GM23248 (cell line): ENCODE results near the gene FGD2. TPM values are rescaled to one million over a fixed set of nuclear protein-coding genes. Genes with fewer than 3 reads are reported as not detected.

ENCODE experiments used
- DNase-seq: peaks from one replicate; pipeline ENCODE4 v3.0.0-alpha.2; 2015
- H2AFZ ChIP-seq: fragments of 200-600 bp; sonication (generic); 2 replicates; pipeline ENCODE4 v1.6.1; 2016; ENCODE audit warnings: antibody characterized with exemption
- H3F3A ChIP-seq: fragments of 200-600 bp; sonication (generic); 2 replicates; pipeline ENCODE4 v1.6.1; 2016; ENCODE audit warnings: mild to moderate bottlenecking, antibody characterized with exemption, mixed run types; ENCODE audit not compliant: insufficient read depth
- H3K27ac ChIP-seq: fragments of 200-600 bp; sonication (generic); 2 replicates; pipeline ENCODE4 v1.5.1; 2016; ENCODE audit warnings: mild to moderate bottlenecking
- H3K27me3 ChIP-seq: fragments of 200-600 bp; sonication (generic); replicated peaks from 2 replicates; pipeline ENCODE4 v1.6.1; 2016; ENCODE audit warnings: mild to moderate bottlenecking; ENCODE audit not compliant: insufficient read depth
- H3K36me3 ChIP-seq: fragments of 200-600 bp; sonication (generic); 2 replicates; pipeline ENCODE4 v1.6.1; 2016; ENCODE audit warnings: low read depth, mild to moderate bottlenecking
- H3K4me1 ChIP-seq: fragments of 200-600 bp; sonication (generic); 2 replicates; pipeline ENCODE4 v1.6.1; 2016; ENCODE audit warnings: mild to moderate bottlenecking; ENCODE audit not compliant: insufficient read depth
- H3K4me2 ChIP-seq: fragments of 200-600 bp; sonication (generic); one replicate; pipeline ENCODE4 v1.6.1; 2016; ENCODE audit warnings: mild to moderate bottlenecking; ENCODE audit not compliant: unreplicated experiment
- H3K4me3 ChIP-seq: fragments of 200-600 bp; sonication (generic); 2 replicates; pipeline ENCODE4 v1.5.1; 2016; ENCODE audit warnings: mild to moderate bottlenecking
- H3K79me2 ChIP-seq: fragments of 200-600 bp; sonication (generic); 2 replicates; pipeline ENCODE4 v1.6.1; 2016; ENCODE audit warnings: mild to moderate bottlenecking; ENCODE audit not compliant: insufficient read depth
- H3K9ac ChIP-seq: fragments of 200-600 bp; sonication (generic); 2 replicates; pipeline ENCODE4 v1.6.1; 2016; ENCODE audit warnings: mild to moderate bottlenecking
- H3K9me2 ChIP-seq: fragments of 200-600 bp; sonication (generic); 2 replicates; pipeline ENCODE4 v1.6.1; 2016; ENCODE audit warnings: mixed run types, mild to moderate bottlenecking, moderate library complexity; ENCODE audit not compliant: insufficient read depth
- H3K9me3 ChIP-seq: fragments of 200-600 bp; sonication (generic); one replicate; pipeline ENCODE4 v1.6.1; 2017; ENCODE audit warnings: low read depth
- H4K20me1 ChIP-seq: fragments of 200-600 bp; sonication (generic); 2 replicates; pipeline ENCODE4 v1.6.0; 2016; ENCODE audit not compliant: insufficient read depth
- EZH2 ChIP-seq: fragments of 200-600 bp; sonication (generic); IDR thresholded peaks from 2 replicates; pipeline ENCODE4 v1.6.1; 2018; ENCODE audit warnings: antibody characterized with exemption, mild to moderate bottlenecking; ENCODE audit not compliant: insufficient read depth, poor library complexity, severe bottlenecking
- EZH2phosphoT487 ChIP-seq: fragments of 200-600 bp; sonication (generic); IDR thresholded peaks from 2 replicates; pipeline ENCODE4 v1.6.1; 2018; ENCODE audit warnings: antibody characterized with exemption, moderate library complexity, mild to moderate bottlenecking, low read depth; ENCODE audit not compliant: insufficient read depth
- WGBS, 2 experiments: methylation state at CpG; one replicate each; pipeline ENCODE4 v1.1.6; 2015 to 2017; ENCODE audit warnings: low lambda C conversion rate in 2 of 2, low coverage in 1 of 2; ENCODE audit errors: missing lambda C conversion rate in 2 of 2; 5-methylcytosine and 5-hydroxymethylcytosine counted together
- in situ Hi-C: fragments of 300-500 bp; cut with MboI; formaldehyde crosslinking; loops from 2 replicates; pipeline ENCODE4 v1.15.0; 2020
- polyA plus RNA-seq: library from polyadenylated mRNA; unstranded; fragments of >200 nt; fragmentation: Nextera tagmentation; extraction: Ambion mirVana; gene quantifications from 2 replicates; pipeline ENCODE4 v1.2.1, GENCODE V29; 2016
- total RNA-seq: library from RNA; depleted of rRNA; stranded (reverse); fragments of >200 nt; shearing (Covaris generic); gene quantifications from 2 replicates; pipeline ENCODE4 v1.2.3, GENCODE V29; 2014

FGD2 gene
- total and polyA plus RNA-seq, 2 experiments from 2014 or later, result not detected

GRCh38 chr6:36967757-36968156 is 37.7 kb upstream of the FGD2 start:
- Histone ChIP-seq H3K4me3 (no peak overlapping the region), H3K36me3 (peaks cover 42% of the 10 kb centered on the region), H4K20me1 (no peaks in the 10 kb centered on the region), H3K9ac (no peak overlapping the region), H3K27ac (no peak overlapping the region), H3K79me2 (peaks cover 12% of the 10 kb centered on the region; the same call in 1 of the 2 replicates), H3K27me3 (no peaks in the 10 kb centered on the region), H2AFZ (no peak overlapping the region), H3F3A (peaks cover 46% of the 10 kb centered on the region), H3K9me3 (no peaks in the 10 kb centered on the region), H3K9me2 (no peaks in the 10 kb centered on the region), H3K4me1 (no peaks in the 10 kb centered on the region), H3K4me2 (no peak overlapping the region)
- DNase-seq, result no peak
- WGBS, 2 experiments, result 59 to 67% methylated on average over 4 of the region's 4 CpGs
- in situ Hi-C loops, result no loop called here
- TF ChIP-seq EZH2phosphoT487, result no peak
- no peak for TF ChIP-seq EZH2

GRCh38 chr6:36968266-36968977 is 37.0 kb upstream of the FGD2 start:
- H3K4me3 ChIP-seq, result no peak overlapping the region
- H3K79me2 ChIP-seq, result peaks cover 17% of the 10 kb centered on the region
- H3K27me3 ChIP-seq, result no peaks in the 10 kb centered on the region
- H3K36me3 ChIP-seq, result peaks cover 49% of the 10 kb centered on the region
- no peak overlapping the region for H3K4me2 ChIP-seq
- H3K9me2 ChIP-seq, result no peaks in the 10 kb centered on the region
- H2AFZ ChIP-seq, result no peak overlapping the region
- 68 to 70% methylated on average over 14 to 16 of the region's 16 CpGs for WGBS, 2 experiments
- no peaks in the 10 kb centered on the region for H3K4me1 ChIP-seq
- H3K9me3 ChIP-seq, result no peaks in the 10 kb centered on the region
- no peaks in the 10 kb centered on the region for H4K20me1 ChIP-seq
- TF ChIP-seq EZH2 (no peak), EZH2phosphoT487 (no peak)
- peaks cover 46% of the 10 kb centered on the region for H3F3A ChIP-seq
- no peak overlapping the region for H3K9ac ChIP-seq
- peak; percentile 64 for DNase-seq
- in situ Hi-C loops, result no loop called here
- H3K27ac ChIP-seq, result no peak overlapping the region

DNA sequence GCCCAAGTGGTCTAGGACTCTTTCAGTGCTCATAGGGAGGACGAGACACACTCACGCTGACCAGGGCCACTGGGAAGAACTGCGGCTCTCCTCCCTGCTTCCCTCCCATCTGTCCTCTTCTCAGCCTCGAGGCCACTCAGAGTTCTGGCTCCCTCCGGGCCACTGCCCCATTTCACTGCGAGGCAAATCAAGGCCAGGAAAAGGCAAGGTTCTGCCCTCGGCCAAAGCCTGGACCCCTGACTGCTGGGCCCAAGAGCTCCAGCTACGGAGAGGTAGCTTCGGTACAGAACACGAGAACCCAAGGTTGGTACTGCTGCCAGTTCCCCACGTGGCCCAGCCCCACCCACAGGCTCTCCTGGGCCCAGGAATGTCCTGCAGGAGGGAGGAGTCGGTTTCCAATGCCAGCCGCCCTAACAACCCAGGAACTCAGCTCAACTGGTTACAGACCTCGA is 36.2 kb upstream of the FGD2 start:
- no peaks in the 10 kb centered on the region for H3K9me2 ChIP-seq
- no peak overlapping the region for H3K4me3 ChIP-seq
- in situ Hi-C loops, result no loop called here
- no peaks in the 10 kb centered on the region for H3K9me3 ChIP-seq
- peaks cover 25% of the 10 kb centered on the region for H3K79me2 ChIP-seq
- H3K4me2 ChIP-seq, result no peak overlapping the region
- H3K9ac ChIP-seq, result no peak overlapping the region
- no peak for DNase-seq
- H3K27me3 ChIP-seq, result no peaks in the 10 kb centered on the region
- H3F3A ChIP-seq, result peaks cover 46% of the 10 kb centered on the region
- no peak overlapping the region for H3K27ac ChIP-seq
- peaks cover 57% of the 10 kb centered on the region for H3K36me3 ChIP-seq
- TF ChIP-seq EZH2, result no peak
- TF ChIP-seq EZH2phosphoT487, result no peak
- no peaks in the 10 kb centered on the region for H3K4me1 ChIP-seq
- H4K20me1 ChIP-seq, result no peaks in the 10 kb centered on the region
- H2AFZ ChIP-seq, result no peak overlapping the region
- 53 to 56% methylated on average over 13 to 14 of the region's 14 CpGs for WGBS, 2 experiments

- 81 to 85% methylated on average over 17 of the region's 17 CpGs for WGBS, 2 experiments
- H3K4me2 ChIP-seq, result no peak overlapping the region
- H3K4me3 ChIP-seq, result no peak overlapping the region
- H4K20me1 ChIP-seq, result no peaks in the 10 kb centered on the region
- peaks cover 44% of the 10 kb centered on the region for H3F3A ChIP-seq
- no peak overlapping the region for H3K9ac ChIP-seq
- H3K4me1 ChIP-seq, result no peaks in the 10 kb centered on the region
- H3K27ac ChIP-seq, result no peak overlapping the region
- in situ Hi-C loops, result no loop called here
- no peak for TF ChIP-seq EZH2phosphoT487
- no peak for TF ChIP-seq EZH2
- DNase-seq, result no peak
- peaks cover 67% of the 10 kb centered on the region for H3K36me3 ChIP-seq
- no peak overlapping the region for H2AFZ ChIP-seq
- H3K9me3 ChIP-seq, result no peaks in the 10 kb centered on the region
- peaks cover 35% of the 10 kb centered on the region for H3K79me2 ChIP-seq
- no peaks in the 10 kb centered on the region for H3K27me3 ChIP-seq
- no peaks in the 10 kb centered on the region for H3K9me2 ChIP-seq
Observed at GRCh38 chr6:36969988-36970891, 35.2 kb upstream of the FGD2 start.
